Activated T-cell treated with anti-CD3 and anti-CD28 coated beads, Interleukin-2, amount 50 U/mL, for 4 hours (primary cell): ENCODE results near the gene LRRC8E. TPM values are rescaled to one million over a fixed set of nuclear protein-coding genes. Genes with fewer than 3 reads are reported as not detected.

Experiments used
- ATAC-seq, 2 donors: fragments of 200-7000 bp; cut with Tn5 transposase; one replicate each; pipeline ENCODE4 v1.10.0; 2021
- DNase-seq: peaks from one replicate; pipeline ENCODE4 v3.0.0-alpha.2; 2020
- H3K27me3 Mint-ChIP-seq: one replicate; pipeline ENCODE4 v1.8.0; 2021; ENCODE audit warnings: low read depth, mixed read lengths
- H3K36me3 Mint-ChIP-seq: one replicate; pipeline ENCODE4 v1.8.0; 2022; ENCODE audit warnings: mixed read lengths; ENCODE audit not compliant: insufficient read depth
- H3K4me1 Mint-ChIP-seq: one replicate; pipeline ENCODE4 v1.8.0; 2021; ENCODE audit warnings: low read depth, mixed read lengths
- H3K4me3 Mint-ChIP-seq: one replicate; pipeline ENCODE4 v1.8.0; 2021; ENCODE audit warnings: mild to moderate bottlenecking, moderate library complexity, mixed read lengths
- H3K9me3 Mint-ChIP-seq: one replicate; pipeline ENCODE4 v1.8.0; 2021; ENCODE audit warnings: mixed read lengths
- total RNA-seq, 3 donors: library from RNA; stranded (reverse); gene quantifications; one replicate each; pipeline ENCODE4 v1.2.1, GENCODE V29; 2021

Gene LRRC8E
- total RNA-seq, 3 donors from 2014 or later: 0.05 TPM; not detected in 2

DNA sequence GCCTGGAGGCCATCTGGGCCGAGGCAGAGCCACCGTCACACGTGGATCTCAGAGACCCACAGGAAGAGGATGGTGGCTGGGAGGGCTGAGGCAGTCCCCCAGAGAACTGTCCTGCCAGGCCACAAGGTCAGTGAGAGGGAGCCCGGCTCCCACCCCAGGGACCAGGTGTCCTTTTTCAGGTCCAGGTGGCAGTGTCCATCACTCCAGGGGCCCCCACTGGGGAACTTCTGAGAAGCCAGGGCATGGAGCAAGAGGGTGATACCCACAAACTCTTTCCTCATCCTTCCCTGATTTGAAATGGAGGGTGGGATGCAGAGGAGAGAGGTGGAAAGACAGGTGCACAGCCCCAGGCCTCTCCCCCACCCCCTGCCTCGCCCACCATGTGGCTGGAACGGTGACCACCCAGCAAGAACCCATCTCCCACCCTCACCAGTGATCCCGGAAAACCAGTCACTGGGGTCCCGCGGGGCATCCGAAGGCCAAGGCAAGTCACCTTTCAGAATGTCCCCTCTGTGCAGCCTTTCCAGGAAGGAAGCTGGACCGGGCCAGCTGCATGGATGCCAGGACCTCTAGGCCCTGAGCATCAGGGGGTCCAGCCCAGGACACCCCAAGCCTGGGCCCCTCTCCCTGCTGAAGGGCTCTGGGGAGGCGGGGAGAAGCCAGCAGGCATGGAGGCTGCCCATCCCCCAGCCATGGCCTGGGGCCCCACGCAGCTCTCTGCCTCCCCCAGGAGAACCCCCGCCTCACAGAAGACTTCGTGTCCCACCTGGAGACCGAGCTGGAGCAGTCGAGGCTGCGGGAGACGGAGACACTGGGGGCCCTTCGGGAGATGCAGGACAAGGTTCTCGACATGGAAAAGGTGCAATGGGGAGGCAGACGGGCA, 28.2 kb upstream of the LRRC8E start:
- peaks cover 13% of the 10 kb centered on the region for H3K4me1 Mint-ChIP-seq
- DNase-seq (no peak), ATAC-seq (no peak)
- H3K36me3 Mint-ChIP-seq: no peaks in the 10 kb centered on the region
- H3K9me3 Mint-ChIP-seq: no peaks in the 10 kb centered on the region
- no peak overlapping the region for H3K4me3 Mint-ChIP-seq
- H3K27me3 Mint-ChIP-seq: peaks cover 10% of the 10 kb centered on the region

DNA sequence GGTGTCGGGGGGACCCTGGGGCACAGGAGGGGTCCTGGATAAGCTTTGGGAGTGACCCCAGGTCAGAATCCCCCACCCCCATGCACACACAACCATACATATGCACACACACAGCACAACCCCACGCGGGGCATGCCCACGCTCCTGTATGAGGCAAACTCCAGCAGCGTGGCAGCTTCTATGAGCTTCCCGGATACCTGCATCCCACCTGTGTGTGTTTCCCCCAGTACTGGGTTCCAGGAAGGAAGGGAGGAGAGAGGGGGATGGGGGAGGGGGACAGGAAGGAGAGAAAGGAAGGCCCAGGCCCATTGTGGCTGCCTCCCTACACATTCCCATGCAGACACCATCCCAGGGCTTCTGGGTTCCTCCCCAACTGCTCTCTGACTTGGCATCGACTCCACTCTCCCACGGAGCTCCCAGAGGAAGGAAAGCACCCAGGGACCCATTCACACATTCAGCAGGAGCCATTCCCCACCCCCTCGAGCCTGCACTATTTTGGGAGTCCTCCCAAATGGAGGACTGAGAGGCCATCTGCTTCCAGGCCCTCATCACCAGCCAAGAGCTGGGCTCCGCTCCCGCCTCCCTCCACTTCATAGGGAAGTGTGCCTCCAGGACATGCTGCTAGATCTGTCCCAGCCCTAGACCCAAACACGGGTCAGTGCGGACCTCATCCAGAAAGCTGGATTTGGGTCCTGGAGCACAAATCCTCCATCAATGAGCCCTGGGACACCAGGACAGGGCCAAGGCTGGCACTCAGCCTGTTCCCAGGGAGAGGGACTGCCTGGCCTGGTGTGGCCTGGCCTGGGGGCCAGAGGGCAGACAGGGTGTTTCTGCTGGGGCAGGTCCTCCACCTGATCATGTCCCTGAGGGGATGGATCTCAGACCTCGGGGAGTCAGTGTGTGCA, 27.3 kb upstream of the LRRC8E start:
- Mint-ChIP-seq H3K4me1 (peaks cover 19% of the 10 kb centered on the region), H3K9me3 (no peaks in the 10 kb centered on the region), H3K36me3 (no peaks in the 10 kb centered on the region), H3K27me3 (peaks cover 14% of the 10 kb centered on the region), H3K4me3 (no peak overlapping the region)
- DNase-seq: no peak
- ATAC-seq: no peak

DNA sequence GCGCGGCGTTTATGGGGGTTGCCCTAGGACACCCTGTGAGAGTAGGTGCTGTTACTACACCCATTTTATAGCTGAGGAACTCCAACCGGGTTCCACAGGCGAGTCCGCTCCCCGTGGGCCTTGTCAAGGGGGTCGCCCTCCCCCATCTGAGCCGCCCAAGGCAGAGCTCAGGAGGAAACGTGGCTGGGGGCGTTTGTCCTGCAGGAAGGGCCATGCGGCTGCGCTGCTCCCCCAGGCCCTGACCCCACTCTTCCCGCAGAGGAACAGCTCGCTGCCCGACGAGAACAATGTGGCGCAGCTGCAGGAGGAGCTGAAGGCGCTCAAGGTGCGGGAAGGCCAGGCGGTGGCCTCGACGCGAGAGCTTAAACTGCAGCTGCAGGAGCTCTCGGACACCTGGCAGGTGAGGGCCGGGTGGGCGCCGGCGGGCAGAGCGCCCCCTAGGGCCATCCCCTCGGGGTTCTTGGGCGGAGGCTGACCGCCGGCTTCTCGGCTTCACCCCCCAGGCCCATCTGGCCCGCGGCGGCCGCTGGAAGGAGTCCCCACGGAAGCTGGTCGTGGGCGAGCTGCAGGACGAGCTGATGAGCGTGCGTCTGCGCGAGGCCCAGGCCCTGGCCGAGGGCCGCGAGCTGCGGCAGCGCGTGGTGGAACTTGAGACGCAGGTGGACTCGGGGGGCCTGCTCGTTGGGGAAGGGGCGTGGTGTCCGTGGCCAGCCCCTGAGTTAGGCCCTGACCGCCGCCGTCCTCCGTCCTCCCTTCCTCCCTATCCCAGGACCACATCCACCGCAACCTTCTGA, 26.5 kb upstream of the LRRC8E start:
- ATAC-seq: peak; percentile 25 to 29

DNA sequence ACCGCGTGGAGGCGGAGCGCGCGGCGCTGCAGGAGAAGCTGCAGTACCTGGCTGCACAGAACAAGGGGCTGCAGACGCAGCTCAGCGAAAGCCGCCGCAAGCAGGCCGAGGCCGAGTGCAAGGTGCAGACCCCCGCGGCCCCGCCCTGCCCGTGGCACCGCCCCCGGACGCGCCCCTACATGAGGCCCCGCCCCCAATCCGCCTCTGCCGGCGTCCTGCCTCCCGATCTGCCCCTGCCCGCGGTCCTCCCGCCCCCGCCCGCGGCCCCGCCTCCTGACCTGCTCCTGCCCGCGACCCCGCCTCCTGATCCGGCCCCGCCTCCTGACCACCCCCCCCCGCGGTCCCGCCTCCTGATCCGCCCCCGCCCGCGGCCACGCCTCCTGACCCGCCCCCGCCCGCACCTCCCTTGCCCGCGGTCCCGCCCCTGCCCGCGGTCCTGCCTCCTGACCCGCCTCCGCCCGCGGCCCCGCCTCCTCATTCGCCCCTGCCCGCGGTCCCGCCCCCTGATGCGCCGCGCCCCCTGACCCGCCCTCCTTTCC, 25.8 kb upstream of the LRRC8E start:
- H3K36me3 Mint-ChIP-seq: no peaks in the 10 kb centered on the region

More for the DNA sequence above, 26.5 kb upstream of the LRRC8E start:
- Mint-ChIP-seq H3K36me3 (no peaks in the 10 kb centered on the region), H3K4me3 (peak overlapping the region; percentile 38), H3K9me3 (no peaks in the 10 kb centered on the region), H3K27me3 (peaks cover 14% of the 10 kb centered on the region), H3K4me1 (peaks cover 19% of the 10 kb centered on the region)
- DNase-seq: no peak

DNA sequence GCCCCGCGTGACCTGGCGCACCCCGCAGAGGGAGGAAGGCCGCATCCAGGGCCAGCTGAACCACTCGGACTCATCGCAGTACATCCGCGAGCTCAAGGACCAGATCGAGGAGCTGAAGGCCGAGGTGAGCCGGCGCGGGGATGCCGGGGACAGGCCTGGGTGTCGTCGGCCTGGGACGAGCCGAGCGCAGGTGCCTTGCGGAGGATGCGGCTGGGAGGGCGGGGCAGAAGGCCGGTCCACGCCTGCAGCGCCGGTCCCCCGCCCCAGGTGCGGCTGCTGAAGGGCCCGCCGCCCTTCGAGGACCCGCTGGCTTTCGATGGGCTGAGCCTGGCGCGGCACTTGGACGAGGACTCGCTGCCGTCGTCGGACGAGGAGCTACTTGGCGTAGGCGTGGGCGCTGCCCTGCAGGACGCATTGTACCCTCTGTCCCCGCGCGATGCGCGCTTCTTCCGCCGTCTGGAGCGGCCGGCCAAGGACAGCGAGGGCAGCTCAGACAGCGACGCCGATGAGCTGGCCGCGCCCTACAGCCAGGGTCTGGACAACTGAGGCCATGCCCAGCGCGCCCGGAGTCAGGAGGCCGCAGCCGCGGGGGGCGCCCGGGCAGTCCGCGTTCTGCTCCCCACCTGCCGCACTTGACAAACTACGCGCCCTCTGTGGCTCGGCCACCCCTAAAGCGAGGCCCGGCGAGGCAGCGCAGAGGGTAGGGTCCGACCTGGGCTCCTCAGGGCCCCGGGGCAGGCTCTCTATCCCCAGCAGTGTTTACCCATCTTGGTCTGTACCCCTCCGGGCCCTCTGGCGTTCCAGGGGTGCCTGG, 24.9 kb upstream of the LRRC8E start:
- no peak for DNase-seq
- Mint-ChIP-seq H3K27me3 (peaks cover 16% of the 10 kb centered on the region), H3K9me3 (no peaks in the 10 kb centered on the region), H3K4me1 (peaks cover 19% of the 10 kb centered on the region), H3K4me3 (no peak overlapping the region), H3K36me3 (no peaks in the 10 kb centered on the region)
- ATAC-seq: no peak

More for the DNA sequence above, 25.8 kb upstream of the LRRC8E start:
- Mint-ChIP-seq H3K4me3 (peak overlapping the region; percentile 38), H3K27me3 (peaks cover 17% of the 10 kb centered on the region), H3K4me1 (peaks cover 19% of the 10 kb centered on the region), H3K9me3 (no peaks in the 10 kb centered on the region)
- ATAC-seq: peak; percentile 60 to 68
- peak; percentile 66 for DNase-seq

DNA sequence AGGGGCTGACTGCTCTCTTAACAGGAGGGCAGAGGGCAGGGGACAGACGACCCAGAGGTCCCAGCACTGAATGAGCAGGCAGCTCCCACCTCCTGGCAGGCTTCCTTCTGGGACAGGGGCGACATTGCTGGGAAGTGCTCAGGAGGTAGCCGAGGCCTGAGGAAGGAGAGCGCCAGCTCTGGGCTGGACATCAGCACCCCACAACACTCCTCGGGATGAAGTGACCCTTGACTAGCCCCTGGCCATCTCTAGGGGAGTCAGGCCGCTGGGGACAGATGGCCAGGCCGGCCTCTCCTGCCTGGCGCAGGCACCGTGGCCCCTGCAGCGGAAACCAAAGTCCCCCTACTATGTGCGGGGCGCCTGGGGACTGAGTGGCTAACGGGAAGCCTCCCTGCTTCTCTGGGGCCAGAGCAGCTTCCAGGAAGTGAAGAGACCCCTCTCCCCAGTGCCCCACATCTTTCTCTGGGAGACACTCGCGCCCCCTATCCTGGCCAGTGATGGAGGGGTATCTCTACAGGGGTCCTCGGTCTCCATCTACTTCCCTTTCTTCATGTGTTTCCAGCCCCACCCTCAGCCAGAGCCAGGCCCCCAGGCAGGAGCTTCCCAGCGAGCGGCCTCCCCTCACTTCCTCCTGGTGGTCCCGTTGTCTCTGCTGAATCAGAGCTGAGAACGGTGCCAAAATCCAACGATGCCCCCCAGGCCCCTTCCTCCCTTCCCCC, 24.2 kb upstream of the LRRC8E start:
- peaks cover 15% of the 10 kb centered on the region for H3K27me3 Mint-ChIP-seq
- no peak for ATAC-seq
- no peaks in the 10 kb centered on the region for H3K36me3 Mint-ChIP-seq
- H3K4me1 Mint-ChIP-seq: peaks cover 23% of the 10 kb centered on the region
- no peak overlapping the region for H3K4me3 Mint-ChIP-seq
- DNase-seq: no peak
- no peaks in the 10 kb centered on the region for H3K9me3 Mint-ChIP-seq

DNA sequence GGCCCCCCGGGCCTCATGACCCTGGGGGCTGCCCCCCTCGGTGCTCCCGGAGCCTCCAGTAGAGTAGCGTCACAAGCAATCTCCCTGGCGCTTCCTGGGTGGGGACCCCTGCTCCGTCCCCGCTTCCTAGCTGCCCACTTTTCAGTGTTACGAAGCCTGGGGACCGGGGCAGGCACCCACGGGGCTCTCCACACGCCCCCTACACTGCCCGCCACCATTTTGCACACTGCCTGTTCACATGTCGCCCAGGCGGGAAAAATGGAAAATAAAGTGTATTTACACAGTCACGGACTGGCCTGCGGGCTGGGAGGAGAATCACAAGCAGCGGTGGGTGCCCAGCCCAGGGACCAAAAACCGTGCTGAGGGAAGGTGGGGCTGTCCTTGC, 23.6 kb upstream of the LRRC8E start:
- Mint-ChIP-seq H3K4me3 (no peak overlapping the region), H3K36me3 (no peaks in the 10 kb centered on the region), H3K4me1 (peaks cover 23% of the 10 kb centered on the region), H3K27me3 (peaks cover 15% of the 10 kb centered on the region), H3K9me3 (no peaks in the 10 kb centered on the region)
- ATAC-seq (no peak), DNase-seq (no peak)

DNA sequence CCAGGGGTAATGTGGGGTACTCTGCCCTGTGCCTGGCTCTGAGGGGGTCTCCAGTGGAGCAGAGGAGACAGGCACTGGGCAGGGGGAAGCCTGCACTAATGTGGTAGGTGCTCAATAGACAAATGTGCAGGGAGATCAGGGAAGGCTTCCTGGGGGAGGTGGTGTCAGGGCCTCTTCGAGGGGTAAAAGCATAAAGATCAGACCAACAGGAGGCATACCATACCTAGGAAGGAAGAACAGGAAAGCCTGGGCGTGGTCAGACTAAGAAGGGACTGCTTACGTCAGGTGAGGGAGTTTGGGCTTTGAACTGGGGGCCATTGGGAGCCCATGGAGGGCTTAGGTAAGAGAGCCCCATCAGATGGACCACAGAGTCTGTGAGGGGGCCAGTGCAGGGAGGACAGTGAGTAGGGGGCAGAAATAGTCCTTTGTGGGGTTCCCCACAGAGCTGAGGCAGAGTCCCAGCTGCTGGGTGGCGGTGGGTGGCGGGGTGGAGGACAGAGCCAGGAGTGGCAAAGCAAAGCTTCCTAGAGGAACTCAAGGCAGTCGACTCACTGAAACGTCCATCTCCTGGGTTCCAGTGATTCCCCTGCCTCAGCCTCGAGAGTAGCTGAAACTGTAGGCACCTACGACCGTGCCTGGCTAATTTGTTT, 22.9 kb upstream of the LRRC8E start:
- peaks cover 25% of the 10 kb centered on the region for H3K4me1 Mint-ChIP-seq
- no peaks in the 10 kb centered on the region for H3K36me3 Mint-ChIP-seq
- H3K27me3 Mint-ChIP-seq: peaks cover 15% of the 10 kb centered on the region
- peak overlapping the region; percentile 25 for H3K4me3 Mint-ChIP-seq
- DNase-seq: no peak
- ATAC-seq: no peak
- no peaks in the 10 kb centered on the region for H3K9me3 Mint-ChIP-seq

DNA sequence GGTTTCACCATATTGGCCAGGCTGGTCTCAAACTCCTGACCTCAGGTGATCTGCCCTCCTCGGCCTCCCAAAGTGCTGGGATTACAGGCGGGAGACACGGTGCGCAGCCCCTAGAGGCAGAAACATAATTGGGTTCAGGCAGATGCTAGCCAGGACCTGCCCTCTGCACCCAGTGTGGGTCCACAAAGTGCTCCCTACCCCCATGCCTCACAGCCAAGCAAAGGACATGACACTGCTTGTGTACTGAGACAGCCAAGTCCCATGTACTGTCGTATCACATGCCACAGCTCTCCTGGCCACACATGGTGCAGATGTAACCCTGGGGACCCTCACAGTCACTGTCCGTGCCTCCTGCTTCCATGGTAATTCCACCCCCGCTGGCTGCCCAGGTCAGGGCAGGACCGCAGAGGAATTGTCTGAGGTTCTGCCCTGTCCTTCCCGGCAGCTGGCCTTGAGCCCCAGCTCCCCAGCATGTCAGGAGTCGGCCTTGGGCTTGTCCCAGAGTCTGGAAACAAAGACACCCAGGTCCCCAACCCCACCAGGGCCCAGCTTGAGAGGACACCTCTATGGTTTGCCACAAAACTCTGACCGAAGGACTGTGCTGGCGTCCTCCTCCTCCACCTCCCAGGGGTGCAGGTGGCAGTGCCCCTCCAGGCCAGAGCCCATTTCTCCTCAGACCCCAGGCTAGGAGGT, 21.8 kb upstream of the LRRC8E start:
- Mint-ChIP-seq H3K9me3 (no peaks in the 10 kb centered on the region), H3K4me3 (no peak overlapping the region), H3K36me3 (no peaks in the 10 kb centered on the region), H3K4me1 (peaks cover 25% of the 10 kb centered on the region), H3K27me3 (peaks cover 13% of the 10 kb centered on the region)
- ATAC-seq (no peak), DNase-seq (no peak)

DNA sequence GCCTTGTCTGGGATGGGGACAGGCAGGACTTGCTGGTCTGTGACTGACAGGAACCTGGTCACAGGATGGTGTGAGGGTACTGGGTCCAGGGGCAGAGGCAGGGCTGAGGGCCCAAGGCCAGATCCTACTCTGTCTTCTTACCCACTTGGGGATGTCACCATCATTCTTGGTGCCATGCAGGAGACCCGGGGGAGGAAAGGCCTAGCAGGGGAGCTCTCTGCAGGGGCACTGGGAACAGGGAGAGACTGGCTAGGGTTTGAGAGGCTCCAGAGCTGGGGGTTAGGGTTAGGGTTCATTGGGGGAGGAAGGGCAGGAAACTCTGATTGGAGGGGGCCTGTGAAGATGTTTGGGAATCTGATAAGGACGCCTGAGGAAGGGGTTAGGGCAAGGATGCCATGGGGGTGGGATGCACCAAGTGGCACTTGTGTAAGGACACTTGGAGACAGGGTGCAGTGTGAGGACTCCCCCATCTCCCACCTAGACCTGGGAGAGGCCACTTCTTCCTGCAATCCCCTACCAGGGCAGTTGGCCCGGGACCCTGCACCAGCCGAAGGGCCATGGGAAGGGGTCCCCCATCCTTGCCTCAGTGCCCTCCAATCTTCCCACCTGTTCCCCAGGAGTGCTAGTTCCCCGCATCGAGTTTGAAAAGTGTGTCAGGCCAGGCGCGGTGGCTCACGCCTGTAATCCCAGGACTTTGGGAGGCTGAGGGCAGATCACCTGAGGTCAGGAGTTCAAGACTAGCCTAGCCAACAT, 21.0 kb upstream of the LRRC8E start:
- Mint-ChIP-seq H3K27me3 (peaks cover 20% of the 10 kb centered on the region), H3K36me3 (no peaks in the 10 kb centered on the region), H3K9me3 (no peaks in the 10 kb centered on the region), H3K4me3 (no peak overlapping the region), H3K4me1 (peaks cover 28% of the 10 kb centered on the region)
- DNase-seq (no peak), ATAC-seq (no peak)

DNA sequence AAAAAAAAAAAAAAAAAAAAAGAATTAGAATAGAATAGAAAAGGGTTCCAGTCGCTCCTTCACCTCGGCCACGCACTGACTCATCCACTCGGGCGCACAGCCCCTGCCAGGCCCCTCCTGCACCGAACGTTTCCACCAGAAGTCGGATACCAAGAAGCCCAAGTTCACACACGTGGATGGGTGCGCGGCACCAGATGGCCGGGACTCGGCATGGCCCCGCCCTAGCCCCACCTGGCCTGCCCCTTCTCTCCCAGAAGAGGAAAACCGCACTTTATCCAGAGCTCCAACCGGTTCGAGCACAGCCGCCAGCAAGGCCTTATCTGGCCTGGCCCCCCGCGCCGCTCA, 20.0 kb upstream of the LRRC8E start:
- no peak for ATAC-seq
- Mint-ChIP-seq H3K4me1 (peaks cover 28% of the 10 kb centered on the region), H3K4me3 (peak overlapping the region; percentile 73), H3K27me3 (peaks cover 27% of the 10 kb centered on the region), H3K9me3 (no peaks in the 10 kb centered on the region), H3K36me3 (no peaks in the 10 kb centered on the region)
- DNase-seq: no peak
